Hematopoietic multipotent progenitor cell treated with erythropoietin and hydrocortisone succinate and interleukin-3 and kit ligand, for 15 days (in vitro differentiated cells): ENCODE data around the gene SLC22A2.
"Not testable (repeated sequence)": the region's sequence is repeated elsewhere in the genome, so short reads cannot be mapped to it uniquely, and the experiment has no call there.

Source experiments
- DNase-seq: peaks from one replicate; pipeline ENCODE4 v3.0.0-alpha.2; 2015; ENCODE audit warnings: low spot score

The SLC22A2 gene

GRCh38 chr6:160248538-160248937 lies 10.1 kb downstream of the SLC22A2 start:
- DNase-seq = no peak

GRCh38 chr6:160247457-160247883 lies 11.2 kb downstream of the SLC22A2 start:
- DNase-seq = no peak

GRCh38 chr6:160240691-160241084 lies 17.9 kb downstream of the SLC22A2 start:
- DNase-seq = no peak

DNA sequence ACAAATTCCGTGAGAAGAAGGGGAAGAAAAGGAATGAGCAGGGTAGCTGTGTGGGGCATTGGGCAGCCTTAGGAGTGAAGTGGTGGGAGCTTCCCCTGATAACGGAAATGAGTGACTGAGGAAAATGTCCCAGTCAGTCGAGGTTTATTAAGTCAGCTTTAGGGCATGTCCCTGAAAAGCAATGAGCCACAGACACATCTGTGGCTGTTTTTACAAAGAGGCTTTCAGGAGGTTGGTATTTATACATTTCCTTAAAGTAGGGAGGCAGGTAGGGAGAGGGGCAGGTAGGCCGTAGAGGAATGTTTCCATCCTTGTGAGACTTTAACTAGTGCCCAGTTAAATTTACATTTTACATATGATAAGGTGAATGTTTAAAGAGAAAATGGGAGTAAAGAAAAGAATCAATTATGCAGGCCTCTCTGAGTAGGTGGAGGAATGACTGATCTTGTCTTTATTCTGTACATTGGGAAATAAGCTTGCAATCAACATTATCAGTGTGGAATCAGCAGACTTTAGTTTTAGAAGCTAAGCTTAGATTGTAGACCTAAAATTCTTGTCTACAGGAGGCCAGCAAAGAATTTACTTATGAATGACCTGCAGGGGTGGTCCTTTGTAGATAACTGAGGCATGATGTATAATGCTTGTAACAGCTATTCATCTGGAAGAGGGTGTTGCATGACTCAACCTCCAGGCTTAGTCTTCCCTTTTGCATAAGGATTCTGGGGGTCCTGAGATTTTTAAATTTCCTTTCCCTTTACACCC lies 18.5 kb downstream of the SLC22A2 start:
- no peak for DNase-seq

DNA sequence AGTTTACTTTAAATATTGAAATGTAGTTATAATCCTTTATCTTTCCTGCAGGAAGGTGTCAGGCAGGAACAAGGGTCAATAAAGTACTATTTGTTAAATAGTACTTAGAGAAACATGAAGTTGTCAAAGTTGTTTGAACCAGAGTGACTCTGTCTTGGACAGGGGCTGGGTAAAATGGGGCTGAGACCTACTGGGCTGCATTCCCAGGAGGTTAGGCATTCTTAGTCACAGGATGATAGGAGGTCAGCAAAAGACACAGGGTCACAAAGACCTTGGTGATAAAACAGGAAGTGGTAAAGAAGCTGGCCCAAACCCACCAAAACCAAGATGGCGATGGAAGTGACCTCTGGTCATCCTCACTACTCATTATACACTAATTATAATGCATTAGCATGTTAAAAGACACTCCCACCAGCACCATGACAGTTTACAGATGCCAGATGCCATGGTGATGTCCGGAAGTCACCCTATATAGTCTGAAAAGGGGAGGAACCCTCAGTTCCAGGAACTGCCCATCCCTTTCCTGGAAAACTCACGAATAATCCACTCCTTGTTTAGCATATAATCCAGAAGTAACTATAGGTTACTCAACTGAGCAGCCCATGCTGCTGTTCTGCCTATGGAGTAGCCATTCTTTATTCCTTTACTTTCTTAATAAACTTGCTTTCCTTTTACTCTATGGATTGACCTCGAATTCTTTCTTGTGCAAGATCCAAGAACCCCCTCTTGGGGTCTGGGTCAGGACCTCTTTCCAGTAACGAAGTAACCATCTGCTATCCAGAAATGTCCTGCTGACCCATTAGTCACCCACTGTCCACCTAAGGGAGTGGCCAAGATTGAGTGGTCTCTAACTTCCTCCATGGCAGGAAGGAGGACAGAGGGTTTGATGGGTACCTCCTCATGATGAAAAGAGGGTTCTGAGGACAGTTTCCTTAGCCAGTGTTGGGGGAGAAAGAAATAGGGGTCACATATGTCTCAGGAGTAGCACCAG lies 19.6 kb downstream of the SLC22A2 start:
- peak; percentile 23 for DNase-seq

DNA sequence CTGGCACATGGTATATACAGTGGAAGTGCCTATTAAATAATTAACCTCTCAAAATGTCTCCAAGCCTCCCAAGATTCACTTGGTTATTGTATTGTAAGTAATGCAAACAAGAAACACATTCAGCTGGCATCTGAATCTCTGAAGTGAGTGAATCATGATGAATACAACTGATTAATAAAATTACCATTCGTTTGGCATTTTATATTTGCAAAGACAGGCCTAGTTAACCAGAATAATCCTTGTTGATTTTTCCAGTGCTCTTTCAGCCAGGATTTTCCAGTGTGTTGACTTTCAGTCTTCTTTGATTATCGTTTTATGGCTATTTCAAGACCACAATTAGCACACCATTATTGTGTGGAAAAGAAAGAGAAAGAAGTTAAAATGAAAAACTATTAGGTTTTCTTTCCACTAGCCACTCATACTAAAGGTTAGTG lies 20.3 kb downstream of the SLC22A2 start:
- no peak for DNase-seq

GRCh38 chr6:160237597-160238275 lies 20.9 kb downstream of the SLC22A2 start:
- DNase-seq = not testable (repeated sequence)

- not testable (repeated sequence) for DNase-seq
Measured at GRCh38 chr6:160236235-160236872, 22.3 kb downstream of the SLC22A2 start.

DNA sequence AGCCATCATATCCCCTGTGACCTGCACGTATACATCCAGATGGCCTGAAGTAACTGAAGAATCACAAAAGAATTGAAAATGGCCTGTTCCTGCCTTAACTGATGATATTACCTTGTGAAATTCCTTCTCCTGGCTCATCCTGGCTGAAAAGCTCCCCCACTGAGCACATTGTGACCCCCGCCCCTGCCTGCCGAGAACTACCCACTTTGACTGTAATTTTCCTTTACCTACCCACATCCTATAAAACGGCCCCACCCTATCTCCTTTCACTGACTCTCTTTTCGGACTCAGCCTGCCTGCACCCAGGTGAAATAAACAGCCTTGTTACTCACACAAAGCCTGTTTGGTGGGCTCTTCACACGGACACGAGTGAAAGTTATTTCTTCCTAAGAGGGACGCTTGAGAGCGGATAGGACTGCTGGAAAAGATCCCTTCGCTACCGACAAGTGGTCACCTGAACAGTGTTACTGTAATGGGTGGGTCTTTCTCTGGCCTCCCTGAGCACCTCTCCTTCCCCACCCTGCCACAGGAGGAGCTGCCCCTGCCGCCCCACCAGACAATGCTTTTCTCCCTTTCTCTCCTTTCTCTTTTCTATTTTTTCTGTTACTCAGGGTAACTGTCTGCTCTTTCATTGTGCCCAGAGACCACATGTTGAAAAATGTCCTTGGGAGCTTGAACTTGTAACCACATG lies 24.5 kb downstream of the SLC22A2 start:
- DNase-seq = not testable (repeated sequence)

GRCh38 chr6:160227769-160228161 lies 30.9 kb downstream of the SLC22A2 start:
- no peak for DNase-seq

DNA sequence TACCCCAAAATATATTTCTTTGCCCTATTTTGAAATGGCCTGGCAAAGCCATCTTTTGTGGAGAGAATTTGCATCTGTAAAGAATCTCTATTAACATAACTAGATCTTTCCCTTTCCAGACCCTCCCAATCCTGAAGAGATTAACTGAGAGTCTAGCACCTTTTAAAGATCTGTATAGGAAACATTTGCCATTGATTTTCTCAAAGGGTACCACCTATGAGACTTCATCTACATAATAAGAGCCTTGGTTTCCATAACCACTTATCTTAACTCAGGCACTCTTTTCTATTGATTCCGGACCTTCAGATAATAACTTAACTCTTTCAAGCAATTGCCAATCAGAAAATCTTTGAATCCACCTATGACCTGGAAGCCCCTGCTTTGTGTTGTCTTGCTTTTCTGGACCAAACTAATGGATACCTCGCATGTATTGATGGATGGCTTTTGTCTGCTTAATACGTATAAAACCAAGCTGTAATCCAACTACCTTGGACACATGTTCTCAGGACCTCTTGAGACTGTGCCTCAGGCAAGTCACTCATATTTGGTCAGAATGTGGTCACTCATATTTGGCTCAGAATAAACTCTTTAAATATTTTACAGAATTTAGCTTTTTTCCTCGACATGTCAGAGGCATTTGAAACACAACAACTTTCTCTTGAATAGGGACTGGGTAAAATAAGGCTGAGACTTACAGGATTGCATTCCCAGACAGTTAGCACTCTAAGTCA lies 31.4 kb downstream of the SLC22A2 start:
- DNase-seq = no peak

GRCh38 chr6:160226118-160226591 lies 32.5 kb downstream of the SLC22A2 start:
- DNase-seq = no peak

- no peak for DNase-seq
Measured at GRCh38 chr6:160224639-160225237, 33.9 kb downstream of the SLC22A2 start.

- no peak for DNase-seq
Measured at GRCh38 chr6:160222491-160222890, 36.1 kb downstream of the SLC22A2 start.

- no peak for DNase-seq
Measured at GRCh38 chr6:160221918-160222317, 36.7 kb downstream of the SLC22A2 start.

DNA sequence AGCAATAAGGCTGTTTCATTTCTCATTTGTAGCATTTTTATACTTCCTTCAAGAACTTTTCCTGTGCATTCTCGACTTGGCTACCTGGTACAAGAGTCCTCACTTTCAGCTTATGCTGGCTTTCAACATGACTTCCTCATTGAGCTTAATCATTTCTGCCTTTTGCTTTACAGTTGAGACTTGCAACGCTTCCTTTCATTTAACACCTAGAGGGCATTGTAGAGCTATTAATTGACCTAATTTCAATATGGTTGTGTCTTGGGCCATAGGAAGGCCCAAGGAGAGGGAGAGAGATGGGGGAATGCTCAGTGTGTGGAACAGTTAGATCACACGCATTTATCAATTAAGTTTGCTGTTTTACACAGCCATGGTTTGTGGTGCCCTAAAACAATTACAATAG lies 37.2 kb downstream of the SLC22A2 start:
- DNase-seq = no peak

- no peak for DNase-seq
Measured at GRCh38 chr6:160218810-160219209, 39.8 kb downstream of the SLC22A2 start.

GRCh38 chr6:160217863-160218262 lies 40.8 kb downstream of the SLC22A2 start:
- no peak for DNase-seq

GRCh38 chr6:160217073-160217472 lies 41.5 kb downstream of the SLC22A2 start:
- no peak for DNase-seq

DNA sequence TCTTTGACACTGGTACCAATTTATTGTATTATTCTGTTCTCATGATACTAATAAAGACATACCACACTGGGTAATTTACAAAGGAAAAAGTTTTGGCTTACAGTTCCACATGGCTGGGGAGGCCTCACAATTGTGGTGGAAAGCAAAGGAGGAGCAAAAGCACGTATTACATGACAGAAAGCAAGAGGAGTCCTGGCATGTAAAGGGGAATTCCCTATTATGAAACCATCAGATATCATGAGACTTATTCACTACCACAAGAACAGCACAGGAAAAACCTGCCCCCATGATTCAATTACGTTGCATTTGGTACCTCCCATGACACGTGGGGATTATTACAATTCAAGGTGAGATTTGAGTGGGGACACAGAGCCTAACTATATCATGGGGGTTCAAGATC lies 43.4 kb downstream of the SLC22A2 start:
- no peak for DNase-seq
